Kidney epithelial cell (primary cell): ENCODE results near the gene IRGQ. TPM values are rescaled to one million over a fixed set of nuclear protein-coding genes. Genes with fewer than 3 reads are reported as not detected.

ENCODE experiments used
- DNase-seq: peaks from one replicate; pipeline ENCODE4 v3.0.0-alpha.2; 2010; ENCODE audit warnings: low read depth
- H3K27me3 ChIP-seq: 2 replicates; pipeline ENCODE4 v1.6.0; 2011; ENCODE audit warnings: low read length; ENCODE audit not compliant: control insufficient read depth, insufficient read depth
- H3K36me3 ChIP-seq: 2 replicates; pipeline ENCODE4 v1.5.1; 2011; ENCODE audit warnings: low read length; ENCODE audit not compliant: control insufficient read depth, insufficient read depth
- H3K4me3 ChIP-seq: 2 replicates; pipeline ENCODE4 v1.5.1; 2011; ENCODE audit warnings: low read depth, mild to moderate bottlenecking, control low read depth, low read length
- CTCF ChIP-seq: IDR thresholded peaks from 2 replicates; pipeline ENCODE4 v1.5.1; 2011; ENCODE audit warnings: mild to moderate bottlenecking, moderate library complexity, low read length, control low read depth, inconsistent platforms; ENCODE audit not compliant: insufficient read depth, poor library complexity, severe bottlenecking
- total RNA-seq: library from RNA; depleted of rRNA; stranded (reverse); fragments of >200 nt; gene quantifications from 2 replicates; pipeline ENCODE4 v1.2.3, GENCODE V29; 2015

Gene IRGQ
- total RNA-seq, 1 donor from 2014 or later, result 49.6 TPM

- Histone ChIP-seq H3K36me3 (peaks cover 2% of the 10 kb centered on the region), H3K27me3 (no peaks in the 10 kb centered on the region), H3K4me3 (no peak overlapping the region)
- TF ChIP-seq CTCF, result no peak
- DNase-seq, result no peak
These were observed 34.6 kb downstream of the IRGQ start for GRCh38 chr19:43561139-43561970.

GRCh38 chr19:43560687-43561086 is 35.2 kb downstream of the IRGQ start:
- peaks cover 2% of the 10 kb centered on the region for H3K36me3 ChIP-seq
- peak; percentile 12 for TF ChIP-seq CTCF
- no peak for DNase-seq

GRCh38 chr19:43555185-43555770 is 40.7 kb downstream of the IRGQ start:
- H3K27me3 ChIP-seq, result no peaks in the 10 kb centered on the region
- TF ChIP-seq CTCF, result peak; percentile 95
- peak; percentile 23 for DNase-seq
- peaks cover 2% of the 10 kb centered on the region for H3K36me3 ChIP-seq
- no peak overlapping the region for H3K4me3 ChIP-seq

More at GRCh38 chr19:43560687-43561086, 35.2 kb downstream of the IRGQ start:
- Histone ChIP-seq H3K27me3 (no peaks in the 10 kb centered on the region), H3K4me3 (no peak overlapping the region)

- TF ChIP-seq CTCF, result no peak
- DNase-seq, result no peak
- H3K36me3 ChIP-seq, result peaks cover 2% of the 10 kb centered on the region
- H3K27me3 ChIP-seq, result no peaks in the 10 kb centered on the region
- no peak overlapping the region for H3K4me3 ChIP-seq
These were observed 41.5 kb downstream of the IRGQ start for GRCh38 chr19:43554317-43554895.

GRCh38 chr19:43553656-43554055 is 42.3 kb downstream of the IRGQ start:
- TF ChIP-seq CTCF, result no peak
- no peak for DNase-seq
- Histone ChIP-seq H3K27me3 (no peaks in the 10 kb centered on the region), H3K36me3 (peaks cover 2% of the 10 kb centered on the region), H3K4me3 (no peak overlapping the region)
